Measurements from ENCODE around the gene AP5S1.
"Not testable (repeated sequence)": the region's sequence is repeated elsewhere in the genome, so short reads cannot be mapped to it uniquely, and the experiment has no call there.

Gene AP5S1

DNA sequence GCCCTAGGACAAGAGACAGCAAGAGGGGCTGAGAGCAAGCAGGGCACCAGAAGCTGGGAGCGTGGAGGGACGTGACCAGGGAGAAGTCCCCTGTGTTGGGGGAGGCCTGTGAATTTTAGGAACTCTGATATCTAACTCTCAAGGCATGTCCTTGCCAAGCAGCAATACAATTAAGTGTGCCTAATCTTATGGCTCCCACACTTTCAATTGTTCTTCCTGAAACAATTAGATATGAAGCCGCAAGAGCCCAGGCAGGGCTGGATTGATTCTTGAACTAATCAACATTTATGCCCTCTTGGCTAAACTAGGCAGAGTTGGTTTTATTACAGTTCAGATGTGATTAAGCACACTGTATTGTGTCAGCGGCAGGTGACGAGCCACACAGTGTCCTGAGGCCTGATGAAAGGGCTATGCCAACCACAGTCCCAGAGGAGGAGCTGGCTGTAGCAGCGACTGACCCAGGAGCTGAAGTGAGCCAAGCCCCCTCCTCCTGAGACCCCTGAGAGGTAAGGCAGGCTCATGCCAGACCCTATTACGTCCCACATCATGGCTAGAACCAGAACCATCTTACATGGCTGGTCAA, 22.1 kb downstream of the AP5S1 start:
- DNase-seq (ENCODE audit: low read depth, low spot score), result no peak

DNA sequence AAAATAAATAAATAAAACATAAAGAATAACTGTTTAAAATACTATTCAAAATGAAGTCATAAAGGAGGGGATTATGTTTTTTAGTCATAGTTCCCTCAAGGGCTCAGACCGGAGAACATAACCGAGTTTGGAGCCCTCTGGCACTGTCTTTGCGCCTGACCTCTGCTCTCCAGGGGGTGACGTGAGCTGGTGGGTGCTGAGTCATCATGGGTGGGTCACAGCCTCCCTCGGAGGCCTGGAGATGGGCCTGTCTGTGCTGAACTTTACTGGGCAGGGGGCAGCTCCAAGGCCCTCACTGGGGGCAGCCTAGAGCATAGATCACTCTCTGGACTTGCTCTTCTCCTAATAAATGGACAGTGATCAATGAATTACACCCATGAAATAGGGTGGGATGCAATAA, 23.1 kb downstream of the AP5S1 start:
- no peak for DNase-seq (ENCODE audit: low read depth, low spot score)

DNA sequence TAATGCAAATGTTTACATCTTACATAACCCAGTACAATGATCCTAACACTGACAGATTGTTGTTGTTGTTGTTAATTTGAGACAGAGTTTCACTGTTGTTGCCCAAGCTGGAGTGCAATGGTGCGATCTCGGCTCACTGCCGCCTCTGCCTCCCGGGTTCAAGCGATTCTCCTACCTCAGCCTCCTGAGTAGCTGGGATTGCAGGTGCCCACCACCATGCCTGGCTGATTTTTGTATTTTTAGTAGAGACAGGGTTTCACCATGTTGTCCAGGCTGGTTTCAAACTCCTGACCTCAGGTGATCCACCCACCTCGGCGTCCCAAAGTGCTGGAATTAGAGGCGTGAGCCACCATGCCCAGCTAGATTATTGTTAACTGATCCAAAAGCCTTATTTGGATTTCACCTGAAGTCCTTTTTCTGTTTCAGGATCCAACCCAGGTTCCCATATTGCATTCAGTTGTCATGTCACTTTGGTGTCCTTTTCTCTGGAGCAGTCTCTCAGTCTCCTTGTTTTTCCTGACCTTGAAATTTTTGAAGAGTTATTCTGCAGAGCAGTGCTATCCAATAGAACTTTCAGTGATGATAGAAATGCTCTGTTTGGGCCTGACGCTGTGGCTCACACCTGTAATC, 23.8 kb downstream of the AP5S1 start:
- DNase-seq (ENCODE audit: low read depth, low spot score), result not testable (repeated sequence)

DNA sequence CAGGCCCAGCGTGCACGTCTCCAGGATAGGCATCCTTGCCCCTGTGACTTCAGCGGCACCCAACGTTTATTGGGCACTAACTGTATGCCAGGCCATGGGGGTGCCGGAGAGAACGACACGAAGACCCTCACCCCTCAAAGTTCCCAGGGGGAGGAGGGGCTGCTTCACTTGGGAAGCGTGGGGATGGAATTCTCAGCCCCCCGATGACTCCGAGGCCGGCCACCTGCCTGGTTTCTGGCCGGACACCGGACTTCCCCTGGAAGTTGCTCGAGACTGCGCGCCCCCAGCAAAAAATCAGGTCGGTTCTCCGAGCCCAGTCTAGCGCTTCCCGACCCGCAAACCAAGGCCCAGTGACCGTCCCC, 26.0 kb downstream of the AP5S1 start:
- no peak for DNase-seq (ENCODE audit: low read depth, low spot score)

DNA sequence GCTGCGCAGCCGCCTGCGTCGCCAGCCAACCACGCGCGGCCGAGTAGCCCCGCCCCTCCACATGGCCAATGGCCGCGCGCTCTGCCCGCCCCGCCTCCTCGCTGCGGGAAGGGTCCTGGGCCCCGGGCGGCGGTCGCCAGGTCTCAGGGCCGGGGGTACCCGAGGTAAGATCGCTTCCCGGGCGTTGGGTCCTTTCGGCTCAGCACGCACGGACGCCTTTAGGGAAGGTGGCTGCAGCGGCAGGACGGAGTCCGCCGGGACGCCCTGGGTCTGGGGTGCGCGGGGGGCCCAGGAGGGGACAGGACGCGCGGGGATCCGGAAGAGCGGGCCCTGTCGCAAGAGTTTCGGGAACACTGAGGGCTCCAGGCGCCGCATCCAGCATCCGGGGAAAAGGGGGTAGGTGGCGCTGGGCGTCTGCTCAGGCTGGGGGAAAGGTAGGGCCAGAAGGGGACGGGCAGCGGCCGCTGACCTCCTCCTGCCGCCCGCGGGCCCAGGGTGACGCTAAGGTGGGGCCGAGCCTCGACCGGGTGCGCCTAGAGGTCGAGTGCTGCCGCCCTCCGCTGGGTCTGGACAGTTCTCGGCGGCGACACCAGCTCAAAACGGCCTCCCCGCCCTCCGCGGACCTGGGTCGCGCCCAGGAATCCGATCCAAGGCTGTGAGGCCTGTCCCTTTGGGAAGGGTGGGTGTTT, 26.5 kb downstream of the AP5S1 start, which contains the start of gene MAVS:
TSS of gene MAVS (plus strand) at position 95 of the 689 bp plus-strand sequence. CDS start 7,791 bp downstream, outside the sequence.
- peak; percentile 65 for DNase-seq (ENCODE audit: low read depth, low spot score)

DNA sequence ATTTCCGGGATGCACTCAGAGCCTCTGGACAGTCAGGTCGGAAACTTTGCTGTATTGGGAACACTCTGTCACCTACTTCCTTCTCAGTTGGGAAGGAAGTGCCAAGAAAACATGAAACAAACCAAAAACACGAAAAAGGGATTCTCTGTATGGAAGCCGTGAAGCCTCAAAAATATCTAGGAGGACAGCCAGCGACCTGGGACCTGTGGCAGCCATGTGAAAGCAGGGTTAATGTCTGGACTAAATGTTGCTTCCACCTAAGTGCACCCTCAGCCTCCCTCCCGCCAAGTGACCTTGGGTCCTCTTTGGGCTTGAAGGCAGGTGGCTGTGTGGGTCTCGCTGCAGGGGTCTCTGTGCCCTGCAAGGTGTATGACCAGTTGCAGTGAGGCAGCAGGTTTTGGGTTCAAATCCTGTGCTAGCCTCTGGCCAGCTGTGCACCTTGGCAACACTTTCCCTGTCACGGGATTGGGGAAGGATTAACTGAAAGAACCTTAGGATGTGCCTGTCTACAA, 27.1 kb downstream of the AP5S1 start:
- DNase-seq (ENCODE audit: low read depth, low spot score), result no peak

DNA sequence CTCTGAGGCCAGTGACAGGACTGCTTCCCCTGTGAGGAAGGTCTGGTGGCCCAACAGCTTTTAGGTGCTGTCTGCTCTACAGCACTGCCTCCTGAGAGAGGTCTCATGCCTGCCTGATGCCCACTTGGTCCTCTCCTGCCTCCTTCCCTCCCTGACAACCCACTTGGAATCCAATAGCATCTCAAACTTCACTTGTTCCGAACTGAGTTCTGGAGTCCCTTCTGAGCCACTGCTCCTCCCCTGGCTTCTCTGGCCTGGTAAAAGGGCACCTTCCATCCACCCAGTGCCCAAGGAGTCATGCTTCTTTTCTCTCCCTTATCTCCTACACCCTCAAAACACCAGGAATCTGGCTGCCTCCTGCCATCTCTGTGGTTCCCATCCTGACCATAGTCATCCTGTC, 28.2 kb downstream of the AP5S1 start:
- DNase-seq (ENCODE audit: low read depth, low spot score), result no peak

DNA sequence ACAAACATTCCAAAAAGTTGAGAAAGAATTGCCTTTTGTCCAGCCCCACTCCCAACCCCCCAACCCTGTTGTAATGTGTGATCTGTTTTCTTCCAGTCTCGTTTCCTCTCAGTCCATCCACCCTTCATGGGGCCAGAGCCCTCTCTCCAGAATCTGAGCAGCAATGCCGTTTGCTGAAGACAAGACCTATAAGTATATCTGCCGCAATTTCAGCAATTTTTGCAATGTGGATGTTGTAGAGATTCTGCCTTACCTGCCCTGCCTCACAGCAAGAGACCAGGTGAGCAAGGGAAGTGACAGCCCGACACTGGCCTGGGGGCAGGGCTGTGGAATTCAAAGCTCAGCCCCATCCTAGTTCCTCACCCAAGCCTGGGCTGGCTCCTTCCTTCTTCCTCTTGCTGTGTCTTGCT, 34.1 kb downstream of the AP5S1 start:
- DNase-seq (ENCODE audit: low read depth, low spot score), result no peak

DNA sequence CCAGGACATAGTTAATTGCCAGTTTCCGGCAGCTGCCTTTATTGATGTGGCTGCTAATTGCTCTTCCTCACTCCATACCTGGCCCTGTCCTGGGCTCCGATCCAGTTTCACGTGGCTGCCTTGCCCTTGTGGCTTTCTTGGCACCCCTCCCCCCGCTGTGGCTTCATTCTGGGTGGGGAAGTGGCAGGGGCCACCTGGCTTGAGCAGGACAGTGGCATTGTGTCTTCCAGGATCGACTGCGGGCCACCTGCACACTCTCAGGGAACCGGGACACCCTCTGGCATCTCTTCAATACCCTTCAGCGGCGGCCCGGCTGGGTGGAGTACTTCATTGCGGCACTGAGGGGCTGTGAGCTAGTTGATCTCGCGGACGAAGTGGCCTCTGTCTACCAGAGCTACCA, 37.1 kb downstream of the AP5S1 start:
- no peak for DNase-seq (ENCODE audit: low read depth, low spot score)

DNA sequence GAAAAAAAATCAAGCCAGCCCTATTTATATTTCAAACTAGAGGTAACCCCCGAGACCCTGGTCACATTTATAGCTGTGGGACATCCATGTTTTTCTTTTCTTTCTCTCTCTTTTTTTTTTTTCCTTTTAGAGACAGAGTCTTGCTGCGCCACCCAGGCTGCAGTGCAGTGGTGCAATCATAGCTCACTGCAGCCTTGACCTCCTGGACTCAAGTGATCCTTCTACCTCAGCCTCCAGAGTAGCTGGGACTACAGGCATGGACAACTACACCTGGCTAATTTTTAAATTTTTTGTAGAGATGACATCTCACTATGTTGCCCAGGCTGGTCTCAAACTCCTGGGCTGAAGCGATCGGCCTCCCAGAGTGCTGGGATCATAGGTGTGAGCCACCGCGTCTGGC, 38.3 kb downstream of the AP5S1 start:
- DNase-seq (ENCODE audit: low read depth, low spot score), result no peak

DNA sequence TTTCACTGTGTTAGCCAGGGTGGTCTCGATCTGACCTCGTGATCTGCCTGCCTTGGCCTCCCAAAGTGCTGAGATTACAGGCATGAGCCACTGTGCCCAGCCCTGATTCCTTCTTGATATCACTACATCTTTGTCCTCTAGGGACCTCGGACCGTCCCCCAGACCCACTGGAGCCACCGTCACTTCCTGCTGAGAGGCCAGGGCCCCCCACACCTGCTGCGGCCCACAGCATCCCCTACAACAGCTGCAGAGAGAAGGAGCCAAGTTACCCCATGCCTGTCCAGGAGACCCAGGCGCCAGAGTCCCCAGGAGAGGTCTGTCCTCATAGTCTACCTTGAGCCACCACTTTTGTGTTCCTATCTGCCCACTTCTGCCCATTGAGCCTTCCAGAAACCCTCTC, 40.8 kb downstream of the AP5S1 start:
- no peak for DNase-seq (ENCODE audit: low read depth, low spot score)

DNA sequence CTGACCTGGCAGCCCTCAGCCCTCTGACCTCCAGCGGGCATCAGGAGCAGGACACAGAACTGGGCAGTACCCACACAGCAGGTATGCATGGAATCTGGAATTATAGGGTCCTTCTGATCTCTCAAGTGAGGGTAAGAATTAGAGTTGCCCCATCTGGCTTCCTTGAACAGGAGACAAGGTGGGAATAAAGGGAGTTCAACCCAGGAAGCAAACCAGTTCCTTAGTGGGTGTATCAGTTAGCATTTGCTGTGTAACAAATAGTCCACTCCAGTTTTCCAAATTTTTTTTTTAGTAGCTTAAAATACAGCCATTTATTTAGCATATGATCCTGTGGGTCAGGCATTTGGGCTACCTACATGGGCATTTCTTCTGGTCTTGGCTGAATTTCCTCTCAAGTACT, 42.0 kb downstream of the AP5S1 start:
- no peak for DNase-seq (ENCODE audit: low read depth, low spot score)

DNA sequence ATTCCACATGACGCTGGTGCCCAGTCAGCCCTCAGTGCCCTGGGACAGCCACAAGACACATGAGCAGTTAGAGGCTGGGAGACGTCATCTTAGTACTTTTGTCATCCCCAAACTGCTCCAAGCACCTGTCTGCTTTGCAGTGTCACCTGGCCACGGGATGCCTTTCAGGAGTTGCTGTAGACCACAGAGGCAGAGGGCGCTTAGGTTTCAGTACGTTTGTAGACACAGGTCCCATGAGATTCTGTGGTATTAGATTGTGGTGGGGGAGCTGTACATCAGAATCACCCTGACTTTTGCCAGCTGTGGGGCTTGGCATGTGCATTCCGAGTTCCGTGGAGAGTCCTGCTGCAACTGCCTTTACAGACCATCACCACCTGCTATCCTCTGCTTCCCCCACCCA, 43.0 kb downstream of the AP5S1 start:
- no peak for DNase-seq (ENCODE audit: low read depth, low spot score)

DNA sequence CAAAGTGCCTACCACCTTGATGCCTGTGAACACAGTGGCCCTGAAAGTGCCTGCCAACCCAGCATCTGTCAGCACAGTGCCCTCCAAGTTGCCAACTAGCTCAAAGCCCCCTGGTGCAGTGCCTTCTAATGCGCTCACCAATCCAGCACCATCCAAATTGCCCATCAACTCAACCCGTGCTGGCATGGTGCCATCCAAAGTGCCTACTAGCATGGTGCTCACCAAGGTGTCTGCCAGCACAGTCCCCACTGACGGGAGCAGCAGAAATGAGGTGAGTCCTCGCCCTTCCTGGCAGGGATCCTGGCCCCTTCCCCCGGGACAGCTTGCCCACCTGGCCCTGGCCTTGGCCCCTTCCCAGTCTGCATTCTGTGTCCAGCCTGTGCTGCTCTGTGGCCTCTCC, 44.2 kb downstream of the AP5S1 start:
- no peak for DNase-seq (ENCODE audit: low read depth, low spot score)

DNA sequence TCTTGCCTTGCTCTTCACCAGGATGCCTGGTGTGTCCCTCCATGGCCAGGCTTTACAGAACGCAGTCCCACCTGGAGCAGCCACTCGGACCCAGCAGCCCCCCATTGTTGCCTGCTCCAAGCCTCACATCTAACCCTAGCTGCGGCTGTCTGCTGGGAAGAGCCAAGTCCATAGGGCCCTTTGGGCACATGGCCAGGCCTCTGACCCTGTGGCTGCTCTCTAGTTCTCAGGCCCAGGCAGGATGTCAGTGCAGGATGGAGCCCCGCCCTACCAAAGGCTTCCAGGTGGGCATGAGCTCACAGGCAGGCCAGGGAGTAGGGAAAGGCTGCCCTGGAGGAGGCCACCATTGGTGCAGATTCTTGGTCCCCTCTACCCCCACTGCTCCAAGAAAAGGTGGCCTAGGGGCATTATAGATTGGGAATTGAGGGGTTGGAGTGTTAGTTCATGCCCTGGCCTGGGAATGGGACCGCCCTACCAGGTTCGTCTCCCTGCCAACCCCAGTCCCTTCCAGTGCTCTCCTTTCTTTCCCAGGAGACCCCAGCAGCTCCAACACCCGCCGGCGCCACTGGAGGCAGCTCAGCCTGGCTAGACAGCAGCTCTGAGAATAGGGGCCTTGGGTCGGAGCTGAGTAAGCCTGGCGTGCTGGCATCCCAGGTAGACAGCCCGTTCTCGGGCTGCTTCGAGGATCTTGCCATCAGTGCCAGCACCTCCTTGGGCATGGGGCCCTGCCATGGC, 45.0 kb downstream of the AP5S1 start:
- no peak for DNase-seq (ENCODE audit: low read depth, low spot score)

DNA sequence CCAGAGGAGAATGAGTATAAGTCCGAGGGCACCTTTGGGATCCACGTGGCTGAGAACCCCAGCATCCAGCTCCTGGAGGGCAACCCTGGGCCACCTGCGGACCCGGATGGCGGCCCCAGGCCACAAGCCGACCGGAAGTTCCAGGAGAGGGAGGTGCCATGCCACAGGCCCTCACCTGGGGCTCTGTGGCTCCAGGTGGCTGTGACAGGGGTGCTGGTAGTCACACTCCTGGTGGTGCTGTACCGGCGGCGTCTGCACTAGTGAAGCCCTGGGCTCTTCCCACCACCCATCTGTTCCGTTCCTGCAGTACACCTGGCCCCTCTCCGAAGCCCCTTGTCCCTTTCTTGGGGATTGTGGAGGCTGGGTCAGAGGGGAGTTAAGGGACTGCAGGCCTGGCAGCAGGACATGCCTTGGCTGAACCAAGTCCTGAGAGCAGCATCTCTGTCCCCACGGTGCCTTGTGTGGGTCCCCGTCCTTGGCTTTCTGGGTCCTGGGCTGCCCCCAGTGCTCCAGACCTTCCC, 45.6 kb downstream of the AP5S1 start:
- DNase-seq (ENCODE audit: low read depth, low spot score), result no peak

DNA sequence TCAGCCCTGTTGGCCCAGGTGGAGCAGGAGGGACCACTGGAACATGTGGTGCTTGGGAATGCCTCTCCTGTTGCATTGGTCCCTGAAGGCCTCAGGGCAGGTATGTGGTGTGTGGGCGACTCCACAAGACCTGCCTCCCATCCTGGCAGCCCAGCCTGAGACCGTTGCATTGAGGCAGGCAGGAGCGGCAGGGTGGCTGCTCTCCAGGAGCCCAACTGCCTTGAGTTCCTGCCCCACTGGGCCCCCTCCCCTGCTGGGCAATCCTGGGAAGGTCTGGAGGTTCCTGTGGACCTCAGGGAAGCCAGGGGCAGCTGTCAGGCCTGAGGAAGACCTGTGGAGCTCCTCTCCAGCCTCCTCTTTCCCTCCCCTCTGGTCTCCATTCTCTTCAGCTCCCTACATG, 46.1 kb downstream of the AP5S1 start:
- DNase-seq (ENCODE audit: low read depth, low spot score), result no peak

DNA sequence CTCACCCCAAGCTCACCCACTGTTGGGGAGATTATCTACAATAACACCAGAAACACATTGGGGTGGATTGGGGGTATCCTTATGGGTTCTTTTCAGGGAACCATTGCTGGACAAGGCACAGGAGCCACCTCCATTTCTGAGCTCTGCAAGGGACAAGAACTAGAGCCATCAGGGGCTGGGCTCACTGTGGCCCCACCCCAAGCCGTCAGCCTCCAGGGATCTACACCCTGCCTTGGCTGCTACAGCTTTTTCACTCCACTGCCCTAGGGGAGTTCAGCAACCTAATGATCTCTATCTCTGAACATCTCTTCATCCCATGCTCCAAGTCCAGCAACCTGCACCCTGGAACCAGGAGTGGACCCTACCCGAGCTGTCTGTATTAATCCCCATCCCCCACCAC, 47.5 kb downstream of the AP5S1 start:
- no peak for DNase-seq (ENCODE audit: low read depth, low spot score)

DNA sequence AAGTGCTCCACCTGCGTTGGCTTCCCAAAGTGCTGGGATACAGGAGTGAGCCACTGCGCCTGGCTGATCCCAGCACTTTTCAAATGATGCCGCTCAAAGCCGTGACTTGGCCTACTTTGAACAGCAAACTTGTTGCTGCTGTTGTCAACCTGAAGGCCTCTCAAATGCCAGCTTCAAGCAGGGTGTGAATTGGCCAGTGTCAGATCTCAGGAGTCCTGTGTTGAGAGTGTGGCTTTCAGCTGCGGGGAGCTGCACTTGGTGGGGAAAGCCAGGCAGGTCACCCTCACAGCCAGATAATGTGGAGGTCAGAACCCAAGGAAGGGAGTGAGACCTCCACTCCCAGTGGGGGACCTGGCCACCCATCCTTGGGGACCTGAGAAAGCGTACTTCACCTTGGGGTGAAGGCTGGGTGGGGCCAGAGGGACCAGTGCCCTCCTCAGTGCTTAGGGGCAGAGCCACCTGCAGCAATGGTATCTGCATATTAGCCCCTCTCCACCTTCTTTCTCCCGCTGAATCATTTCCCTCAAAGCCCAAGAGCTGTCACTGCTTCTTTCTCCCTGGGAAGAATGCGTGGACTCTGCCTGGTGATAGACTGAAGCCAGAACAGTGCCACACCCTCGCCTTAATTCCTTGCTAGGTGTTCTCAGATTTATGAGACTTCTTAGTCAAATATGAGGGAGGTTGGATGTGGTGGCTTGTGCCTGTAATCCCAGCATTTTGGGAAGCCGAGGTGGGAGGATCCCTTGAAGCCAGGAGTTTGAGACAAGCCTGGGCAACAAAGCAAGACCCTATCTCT, 49.7 kb downstream of the AP5S1 start:
- no peak for DNase-seq (ENCODE audit: low read depth, low spot score)

DNA sequence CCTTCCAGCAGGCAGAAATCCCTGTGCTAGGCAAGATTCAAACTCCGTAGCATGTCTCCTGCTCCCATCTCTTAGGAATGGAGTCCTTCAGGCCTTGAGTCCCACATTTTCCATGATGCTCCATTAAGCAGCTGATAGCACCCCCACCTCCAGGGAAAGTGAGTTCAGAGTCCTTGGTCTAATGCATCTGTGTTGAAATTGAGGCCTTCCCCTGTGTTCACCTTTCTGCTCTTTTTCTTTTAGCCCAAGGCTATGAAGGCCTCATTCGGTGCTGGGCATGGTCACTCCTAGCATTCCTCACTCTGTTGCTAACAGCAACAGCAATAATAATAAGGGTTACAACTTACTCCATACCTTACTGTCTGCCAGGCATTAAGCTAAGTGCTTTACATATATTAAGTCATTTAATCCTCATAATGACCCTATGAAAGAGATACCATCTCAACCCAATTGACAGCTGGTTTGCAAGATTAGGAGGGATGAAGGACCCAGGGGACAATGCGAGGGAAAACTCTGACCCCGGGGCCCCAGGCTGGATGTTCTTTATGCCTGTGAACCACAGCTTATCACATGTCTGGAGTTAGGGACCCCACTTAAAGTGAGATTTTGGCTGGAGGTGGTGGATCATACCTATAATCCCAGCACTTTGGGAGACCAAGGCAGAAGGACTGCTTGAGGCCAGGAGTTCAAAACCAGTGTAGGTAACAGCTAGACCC, 51.4 kb downstream of the AP5S1 start:
- DNase-seq (ENCODE audit: low read depth, low spot score), result no peak

DNA sequence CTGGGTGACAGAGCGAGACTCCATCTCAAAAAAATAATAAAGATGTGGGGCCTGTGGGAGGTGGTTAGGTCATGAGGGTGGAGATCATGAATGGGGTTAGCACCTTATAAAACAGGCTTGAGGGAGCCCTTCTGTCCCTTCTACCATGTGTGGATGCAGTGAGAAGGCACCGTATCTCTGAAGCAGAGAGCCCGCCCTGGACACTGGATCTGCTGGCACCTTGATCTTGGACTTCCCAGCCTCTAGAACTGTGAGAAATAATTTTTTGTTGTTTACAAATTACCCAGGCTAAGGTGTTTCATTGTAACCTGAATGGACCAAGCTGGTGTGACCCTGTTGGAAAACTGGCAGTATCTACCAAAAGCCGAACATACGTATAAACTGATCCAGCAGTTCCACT, 53.2 kb downstream of the AP5S1 start:
- DNase-seq (ENCODE audit: low read depth, low spot score), result no peak
